ENCODE data around the gene LMF1. TPM values are rescaled to one million over a fixed set of nuclear protein-coding genes. Genes with fewer than 3 reads are reported as not detected.

The LMF1 gene
- polyA plus RNA-seq, 1 donor from 2014 or later: 16.2 TPM

DNA sequence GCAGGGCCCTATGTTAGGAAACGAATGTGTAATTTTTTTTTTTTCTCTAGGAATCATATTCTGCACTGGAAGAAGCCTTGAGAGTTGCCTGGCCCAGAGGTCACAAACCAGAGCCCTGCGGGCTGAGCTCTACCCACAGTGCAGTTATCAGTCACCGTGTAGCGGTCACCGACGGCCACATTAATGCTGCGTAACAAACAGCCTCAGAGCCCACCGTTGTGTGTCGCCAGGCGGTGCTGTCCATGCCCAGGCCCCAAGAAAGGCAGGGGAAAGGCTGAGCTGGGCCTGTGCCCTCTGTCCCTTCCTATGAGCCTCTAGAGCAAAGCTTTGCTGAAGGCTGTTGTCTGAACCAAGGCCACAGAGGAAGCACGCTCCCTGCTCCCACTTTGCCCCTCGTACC lies 4.5 kb upstream of the LMF1 start:
- Histone ChIP-seq H2AFZ (ENCODE audit: low read depth, low read length) (no peak overlapping the region), H3K36me3 (ENCODE audit: insufficient read depth, low read length) (no peaks in the 10 kb centered on the region), H3K9me2 (ENCODE audit: insufficient read depth, low read length) (no peaks in the 10 kb centered on the region), H3K9me3 (ENCODE audit: low read length) (no peaks in the 10 kb centered on the region), H3F3A (ENCODE audit: insufficient read depth, low read length, poor library complexity, severe bottlenecking) (no peaks in the 10 kb centered on the region), H3K9ac (ENCODE audit: low read length) (no peak overlapping the region), H3K27me3 (ENCODE audit: insufficient read depth, low read depth, low read length) (peaks cover 10% of the 10 kb centered on the region), H3K27ac (ENCODE audit: low read length) (no peak overlapping the region), H3K4me3 (ENCODE audit: low read length) (no peak overlapping the region), H3K79me2 (replicated peaks; ENCODE audit: insufficient read depth, low read length) (no peaks in the 10 kb centered on the region), H3K4me2 (ENCODE audit: low read length) (no peak overlapping the region), H4K20me1 (ENCODE audit: insufficient read depth) (no peaks in the 10 kb centered on the region)
- TF ChIP-seq POLR2AphosphoS5 (IDR thresholded peaks at IDR 0.05) (no peak), EZH2 (IDR thresholded peaks at IDR 0.05; ENCODE audit: borderline replicate concordance, insufficient read depth, low read length, poor library complexity, severe bottlenecking) (no peak), SMC3 (conservative IDR thresholded peaks at IDR 0.05; ENCODE audit: poor library complexity) (no peak), MXI1 (conservative IDR thresholded peaks at IDR 0.05; ENCODE audit: poor library complexity, severe bottlenecking) (no peak), EP300 (conservative IDR thresholded peaks at IDR 0.05; ENCODE audit: poor library complexity, severe bottlenecking) (no peak), RAD21 (conservative IDR thresholded peaks at IDR 0.05) (no peak)
- TF ChIP-seq, protein P1, sequence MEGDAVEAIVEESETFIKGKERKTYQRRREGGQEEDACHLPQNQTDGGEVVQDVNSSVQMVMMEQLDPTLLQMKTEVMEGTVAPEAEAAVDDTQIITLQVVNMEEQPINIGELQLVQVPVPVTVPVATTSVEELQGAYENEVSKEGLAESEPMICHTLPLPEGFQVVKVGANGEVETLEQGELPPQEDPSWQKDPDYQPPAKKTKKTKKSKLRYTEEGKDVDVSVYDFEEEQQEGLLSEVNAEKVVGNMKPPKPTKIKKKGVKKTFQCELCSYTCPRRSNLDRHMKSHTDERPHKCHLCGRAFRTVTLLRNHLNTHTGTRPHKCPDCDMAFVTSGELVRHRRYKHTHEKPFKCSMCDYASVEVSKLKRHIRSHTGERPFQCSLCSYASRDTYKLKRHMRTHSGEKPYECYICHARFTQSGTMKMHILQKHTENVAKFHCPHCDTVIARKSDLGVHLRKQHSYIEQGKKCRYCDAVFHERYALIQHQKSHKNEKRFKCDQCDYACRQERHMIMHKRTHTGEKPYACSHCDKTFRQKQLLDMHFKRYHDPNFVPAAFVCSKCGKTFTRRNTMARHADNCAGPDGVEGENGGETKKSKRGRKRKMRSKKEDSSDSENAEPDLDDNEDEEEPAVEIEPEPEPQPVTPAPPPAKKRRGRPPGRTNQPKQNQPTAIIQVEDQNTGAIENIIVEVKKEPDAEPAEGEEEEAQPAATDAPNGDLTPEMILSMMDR (IDR thresholded peaks at IDR 0.05; ENCODE audit: poor library complexity, severe bottlenecking): no peak
- TF ChIP-seq, protein P2, sequence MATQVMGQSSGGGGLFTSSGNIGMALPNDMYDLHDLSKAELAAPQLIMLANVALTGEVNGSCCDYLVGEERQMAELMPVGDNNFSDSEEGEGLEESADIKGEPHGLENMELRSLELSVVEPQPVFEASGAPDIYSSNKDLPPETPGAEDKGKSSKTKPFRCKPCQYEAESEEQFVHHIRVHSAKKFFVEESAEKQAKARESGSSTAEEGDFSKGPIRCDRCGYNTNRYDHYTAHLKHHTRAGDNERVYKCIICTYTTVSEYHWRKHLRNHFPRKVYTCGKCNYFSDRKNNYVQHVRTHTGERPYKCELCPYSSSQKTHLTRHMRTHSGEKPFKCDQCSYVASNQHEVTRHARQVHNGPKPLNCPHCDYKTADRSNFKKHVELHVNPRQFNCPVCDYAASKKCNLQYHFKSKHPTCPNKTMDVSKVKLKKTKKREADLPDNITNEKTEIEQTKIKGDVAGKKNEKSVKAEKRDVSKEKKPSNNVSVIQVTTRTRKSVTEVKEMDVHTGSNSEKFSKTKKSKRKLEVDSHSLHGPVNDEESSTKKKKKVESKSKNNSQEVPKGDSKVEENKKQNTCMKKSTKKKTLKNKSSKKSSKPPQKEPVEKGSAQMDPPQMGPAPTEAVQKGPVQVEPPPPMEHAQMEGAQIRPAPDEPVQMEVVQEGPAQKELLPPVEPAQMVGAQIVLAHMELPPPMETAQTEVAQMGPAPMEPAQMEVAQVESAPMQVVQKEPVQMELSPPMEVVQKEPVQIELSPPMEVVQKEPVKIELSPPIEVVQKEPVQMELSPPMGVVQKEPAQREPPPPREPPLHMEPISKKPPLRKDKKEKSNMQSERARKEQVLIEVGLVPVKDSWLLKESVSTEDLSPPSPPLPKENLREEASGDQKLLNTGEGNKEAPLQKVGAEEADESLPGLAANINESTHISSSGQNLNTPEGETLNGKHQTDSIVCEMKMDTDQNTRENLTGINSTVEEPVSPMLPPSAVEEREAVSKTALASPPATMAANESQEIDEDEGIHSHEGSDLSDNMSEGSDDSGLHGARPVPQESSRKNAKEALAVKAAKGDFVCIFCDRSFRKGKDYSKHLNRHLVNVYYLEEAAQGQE (IDR thresholded peaks at IDR 0.05; ENCODE audit: borderline replicate concordance): no peak

DNA sequence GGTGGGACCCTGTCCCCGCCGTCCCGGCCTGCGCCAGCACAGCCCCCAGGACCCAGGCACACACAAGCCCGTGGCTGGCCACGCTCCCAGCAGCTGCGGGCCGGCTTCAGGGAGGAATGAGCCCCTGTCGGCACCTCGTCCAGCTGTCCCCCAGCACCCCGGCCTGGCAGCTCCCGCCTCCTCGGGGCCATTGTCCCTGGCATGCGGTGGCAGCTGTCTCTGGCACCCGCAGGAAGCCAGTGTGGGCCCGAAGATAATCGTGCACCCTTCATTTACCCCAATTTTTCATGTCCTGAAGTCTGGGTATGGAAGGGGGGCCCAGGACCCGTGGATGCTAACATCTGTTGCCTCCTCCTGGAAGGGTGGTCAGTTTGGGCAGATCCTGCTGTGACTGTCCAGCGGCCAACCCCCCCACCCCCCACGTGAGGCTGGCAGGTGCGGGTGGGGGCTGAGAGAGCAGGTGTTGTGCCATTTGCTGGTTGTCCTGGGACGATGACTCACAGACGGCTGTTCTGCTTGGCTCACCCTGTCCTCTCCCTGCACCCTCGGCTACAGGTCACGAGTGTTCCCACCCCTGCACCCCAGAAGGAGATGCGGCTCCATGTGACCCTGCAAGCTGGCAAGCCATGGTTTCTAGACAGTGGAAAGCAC lies 4.0 kb upstream of the LMF1 start:
- no peaks in the 10 kb centered on the region for H3K79me2 ChIP-seq (replicated peaks; ENCODE audit: insufficient read depth, low read length)
- H3K27ac ChIP-seq (ENCODE audit: low read length): no peak overlapping the region
- no peak overlapping the region for H3K9ac ChIP-seq (ENCODE audit: low read length)
- H3K4me3 ChIP-seq (ENCODE audit: low read length): no peak overlapping the region
- TF ChIP-seq, protein P2 (IDR thresholded peaks at IDR 0.05; ENCODE audit: borderline replicate concordance): no peak
- TF ChIP-seq POLR2AphosphoS5 (IDR thresholded peaks at IDR 0.05) (no peak), RAD21 (conservative IDR thresholded peaks at IDR 0.05) (no peak), MXI1 (conservative IDR thresholded peaks at IDR 0.05; ENCODE audit: poor library complexity, severe bottlenecking) (no peak), TAF1 (IDR thresholded peaks at IDR 0.05; ENCODE audit: low read depth) (no peak), SMC3 (conservative IDR thresholded peaks at IDR 0.05; ENCODE audit: poor library complexity) (no peak), EZH2 (IDR thresholded peaks at IDR 0.05; ENCODE audit: borderline replicate concordance, insufficient read depth, low read length, poor library complexity, severe bottlenecking) (no peak), EP300 (conservative IDR thresholded peaks at IDR 0.05; ENCODE audit: poor library complexity, severe bottlenecking) (no peak)
- TF ChIP-seq, protein P1 (IDR thresholded peaks at IDR 0.05; ENCODE audit: poor library complexity, severe bottlenecking): no peak
- no peaks in the 10 kb centered on the region for H3K36me3 ChIP-seq (ENCODE audit: insufficient read depth, low read length)
- no peaks in the 10 kb centered on the region for H3K9me2 ChIP-seq (ENCODE audit: insufficient read depth, low read length)
- no peaks in the 10 kb centered on the region for H4K20me1 ChIP-seq (ENCODE audit: insufficient read depth)
- no peak overlapping the region for H2AFZ ChIP-seq (ENCODE audit: low read depth, low read length)
- H3F3A ChIP-seq (ENCODE audit: insufficient read depth, low read length, poor library complexity, severe bottlenecking): no peaks in the 10 kb centered on the region
- no peak overlapping the region for H3K4me2 ChIP-seq (ENCODE audit: low read length)
- H3K27me3 ChIP-seq (ENCODE audit: insufficient read depth, low read depth, low read length): peaks cover 4% of the 10 kb centered on the region
- no peaks in the 10 kb centered on the region for H3K9me3 ChIP-seq (ENCODE audit: low read length)

All from neural cell (in vitro differentiated cells).